ENCODE results near the gene EPHA7.
A peak's percentile ranks its signal among the peaks of the same experiment; 100 is the strongest.

The EPHA7 gene

DNA sequence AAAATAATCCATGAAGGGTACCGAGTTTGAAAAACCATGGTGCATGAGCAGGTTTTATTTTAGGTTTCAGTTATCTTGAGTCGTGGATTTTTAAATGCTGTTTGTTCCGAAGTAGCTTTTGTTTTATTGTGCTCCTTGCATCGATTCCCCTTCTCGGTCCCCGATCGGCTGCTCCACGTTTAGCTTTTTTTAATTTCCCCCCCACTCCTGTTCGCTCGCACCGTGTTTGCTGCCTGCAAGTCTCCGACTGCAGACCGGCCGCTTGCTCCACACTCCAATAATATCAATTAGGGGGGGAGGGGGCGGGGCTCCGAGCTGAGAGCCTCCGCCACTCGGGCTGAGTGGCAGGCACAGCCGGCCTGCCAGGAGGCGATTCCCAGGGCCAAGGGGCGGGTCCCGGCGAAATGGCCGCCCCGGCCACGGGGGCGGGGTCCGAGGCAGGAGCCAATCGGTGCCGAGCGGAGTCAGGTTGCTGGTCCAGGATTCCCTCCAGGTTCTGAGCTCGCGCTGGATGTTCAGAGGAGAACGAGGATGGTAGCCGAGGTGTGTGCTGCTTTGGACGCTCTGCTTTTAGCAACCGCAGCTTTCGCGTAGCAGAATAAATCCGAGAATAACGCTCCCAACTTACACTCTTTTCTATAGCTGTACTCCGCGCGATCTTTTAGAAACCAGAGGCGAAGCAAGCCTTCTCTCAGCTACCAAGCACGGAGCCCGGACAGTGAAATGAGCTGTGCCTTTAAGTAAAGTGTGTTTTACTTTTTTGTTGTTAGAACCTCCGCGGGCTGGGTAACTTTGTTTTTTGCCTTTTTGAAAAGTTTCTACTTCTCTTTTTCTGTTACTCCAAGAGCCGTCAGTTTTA lies at the start of gene EPHA7:
Gene EPHA7 (minus strand): TSS at position 256 of the 859 bp plus-strand sequence. CDS start 218 bp downstream, at position 38.
- peak; percentile 100 for DNase-seq

DNA sequence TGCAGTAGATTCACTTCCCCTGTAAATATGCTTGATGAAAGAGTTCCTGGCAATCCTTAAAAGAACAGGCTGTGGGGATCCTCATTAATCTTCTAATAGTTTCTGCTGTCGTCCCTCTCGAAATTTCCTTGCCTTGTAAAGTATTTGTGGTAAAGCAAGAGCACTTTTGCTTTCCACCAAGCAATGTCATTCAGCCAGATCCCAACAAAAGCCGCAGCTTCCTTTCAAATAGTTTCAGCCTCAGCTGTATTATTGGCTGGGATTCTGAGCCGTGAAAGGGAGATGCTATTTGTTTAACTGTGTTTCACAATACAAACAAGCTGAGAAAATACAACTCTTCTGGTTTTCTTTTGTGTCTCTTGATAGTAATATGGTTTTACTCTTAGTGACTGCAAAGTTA lies 48.9 kb upstream of the EPHA7 start:
- DNase-seq: no peak

DNA sequence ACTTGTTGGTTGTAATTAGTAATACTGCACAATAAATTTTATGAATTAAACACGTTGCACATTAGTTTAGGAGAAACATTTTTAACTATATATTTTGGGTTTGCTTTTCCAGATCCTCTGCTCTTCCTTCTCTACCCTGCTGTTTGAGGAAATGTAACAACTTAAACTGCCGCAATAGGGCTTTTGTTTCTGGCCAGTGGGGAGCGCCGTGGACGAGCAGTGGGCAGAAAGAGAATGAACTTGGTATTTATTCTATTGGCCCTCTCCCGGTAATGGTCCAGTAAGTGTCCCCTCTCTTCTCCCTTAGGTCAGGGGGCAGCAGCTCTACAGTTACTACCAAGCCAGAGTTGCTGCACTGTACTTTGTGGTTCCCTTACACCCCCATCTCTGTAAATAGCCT lies 35.2 kb upstream of the EPHA7 start:
- no peak for DNase-seq

DNA sequence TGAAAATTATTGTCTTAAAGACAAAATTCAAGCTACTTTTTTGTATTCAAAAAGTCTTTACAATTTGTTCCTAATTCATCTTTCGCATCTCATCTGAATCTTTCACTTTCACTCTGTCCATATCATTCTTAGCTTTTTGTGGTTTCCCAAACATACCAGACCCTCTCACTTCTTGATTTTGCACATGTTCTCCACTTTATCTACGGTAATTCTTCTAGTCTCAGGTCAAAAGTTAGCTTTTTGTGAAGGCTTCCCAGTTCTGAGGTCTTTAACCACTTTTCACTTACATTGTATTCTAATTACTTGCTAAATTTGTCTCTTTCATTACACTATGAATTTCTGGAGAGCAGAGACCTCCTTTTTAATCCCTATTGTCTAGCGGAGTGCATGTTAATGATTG lies 34.6 kb upstream of the EPHA7 start:
- no peak for DNase-seq

DNA sequence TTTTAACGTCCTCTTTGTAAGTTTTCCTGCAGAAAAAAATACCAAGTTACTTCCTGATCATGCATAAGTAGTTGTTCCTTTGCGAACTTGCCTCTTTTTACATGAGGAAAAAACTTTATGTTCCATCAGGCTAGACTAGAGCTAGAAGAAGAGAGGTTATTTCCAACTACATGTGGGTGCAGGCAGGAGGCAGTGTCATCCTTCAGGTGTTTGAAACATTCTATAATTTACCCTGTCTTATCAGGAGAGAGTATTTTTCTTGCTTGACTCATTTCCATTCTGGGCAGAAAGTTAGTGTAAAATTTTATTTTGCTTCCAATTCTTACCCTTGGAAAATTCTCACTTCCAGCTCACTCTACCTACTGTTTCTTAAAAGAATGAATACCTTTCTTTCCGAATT lies 28.5 kb upstream of the EPHA7 start:
- no peak for DNase-seq

DNA sequence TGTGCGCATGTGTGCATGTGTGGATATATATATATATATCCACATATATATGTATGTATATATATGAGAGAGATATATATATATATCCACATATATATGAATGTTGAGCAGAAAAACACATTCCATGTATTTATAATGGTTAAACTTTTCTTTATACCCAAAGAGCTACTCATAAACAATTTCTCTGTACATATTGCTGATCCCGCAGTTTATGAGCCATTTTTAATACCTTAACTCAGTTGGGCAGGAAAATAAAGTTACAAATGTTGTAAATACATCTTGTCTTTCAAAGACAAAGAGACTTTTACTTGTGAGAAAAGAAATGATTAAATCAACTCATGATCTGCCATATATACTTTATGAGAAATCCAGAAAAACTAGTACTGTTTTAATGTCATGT lies 18.1 kb upstream of the EPHA7 start:
- DNase-seq: no peak

DNA sequence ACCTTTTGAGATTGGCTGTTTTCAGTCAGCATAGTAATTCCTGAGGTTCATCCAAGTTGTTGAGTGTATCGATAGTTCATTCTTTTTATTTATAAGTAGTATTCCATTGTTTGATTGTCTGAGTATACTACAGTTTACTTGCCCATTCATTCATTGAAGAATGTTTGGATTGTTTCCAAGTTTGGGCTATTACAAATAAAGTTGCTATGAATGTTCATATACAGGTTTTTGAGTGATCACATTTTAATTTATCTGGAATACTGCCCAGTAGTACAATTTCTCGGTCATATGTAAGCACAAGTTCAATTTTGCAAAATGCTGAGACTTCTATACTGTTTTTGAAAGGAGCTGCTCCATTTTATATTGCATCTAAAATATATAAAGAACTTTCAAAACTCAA lies 14.2 kb upstream of the EPHA7 start:
- no peak for DNase-seq

DNA sequence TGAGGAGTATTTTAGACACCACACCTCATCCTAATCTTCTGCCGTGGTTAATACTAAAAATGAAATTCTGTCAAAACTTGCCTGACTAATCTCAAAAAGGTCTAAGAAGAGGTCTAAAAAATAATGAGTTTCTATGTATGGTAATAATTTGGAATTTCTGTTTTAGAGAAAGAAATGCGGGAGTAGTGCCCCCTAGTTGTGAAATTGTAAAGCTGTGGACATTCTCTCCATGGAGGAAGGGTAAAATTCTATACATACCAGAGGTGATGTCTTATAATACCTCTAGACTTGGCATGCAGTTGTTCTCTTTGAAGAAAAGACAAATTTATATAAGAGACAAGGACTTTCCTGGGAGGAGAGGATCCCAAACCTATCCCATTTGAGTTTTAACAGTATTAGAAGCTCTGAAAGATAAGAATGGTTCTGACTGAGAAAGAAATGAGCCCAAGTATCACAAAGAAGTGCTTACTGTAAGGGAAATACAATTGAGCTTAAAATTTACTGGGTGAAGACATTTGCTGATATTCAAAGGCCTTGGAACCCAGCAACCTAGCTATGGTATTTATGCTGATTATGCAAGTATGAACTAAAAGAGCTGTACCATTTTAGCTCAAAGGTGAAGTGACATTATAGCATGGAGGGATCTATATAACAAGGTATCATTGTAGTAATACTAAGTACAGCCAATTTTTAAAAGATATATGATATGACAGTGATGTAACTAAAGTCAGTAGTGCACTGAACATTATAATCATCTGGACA lies 5.1 kb upstream of the EPHA7 start:
- DNase-seq: no peak

DNA sequence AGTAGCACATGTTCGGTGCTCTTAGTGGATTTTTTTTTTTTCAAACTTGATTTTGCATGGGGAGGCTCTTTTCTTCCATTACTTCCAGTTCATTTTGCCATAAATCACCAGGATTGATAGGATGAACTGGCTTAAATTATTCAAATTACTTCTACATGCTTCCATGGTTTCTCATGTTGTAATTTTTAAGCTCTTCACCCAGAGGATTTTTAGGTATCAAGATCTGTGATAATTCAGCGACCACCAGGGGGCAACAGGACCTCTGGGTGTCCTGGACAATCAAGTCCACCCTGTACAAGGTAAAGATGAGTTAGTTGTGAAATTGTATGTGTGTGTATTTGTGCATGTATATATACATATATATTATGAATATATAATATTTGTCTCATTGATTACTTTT lies 4.2 kb upstream of the EPHA7 start:
- DNase-seq: peak; percentile 53

DNA sequence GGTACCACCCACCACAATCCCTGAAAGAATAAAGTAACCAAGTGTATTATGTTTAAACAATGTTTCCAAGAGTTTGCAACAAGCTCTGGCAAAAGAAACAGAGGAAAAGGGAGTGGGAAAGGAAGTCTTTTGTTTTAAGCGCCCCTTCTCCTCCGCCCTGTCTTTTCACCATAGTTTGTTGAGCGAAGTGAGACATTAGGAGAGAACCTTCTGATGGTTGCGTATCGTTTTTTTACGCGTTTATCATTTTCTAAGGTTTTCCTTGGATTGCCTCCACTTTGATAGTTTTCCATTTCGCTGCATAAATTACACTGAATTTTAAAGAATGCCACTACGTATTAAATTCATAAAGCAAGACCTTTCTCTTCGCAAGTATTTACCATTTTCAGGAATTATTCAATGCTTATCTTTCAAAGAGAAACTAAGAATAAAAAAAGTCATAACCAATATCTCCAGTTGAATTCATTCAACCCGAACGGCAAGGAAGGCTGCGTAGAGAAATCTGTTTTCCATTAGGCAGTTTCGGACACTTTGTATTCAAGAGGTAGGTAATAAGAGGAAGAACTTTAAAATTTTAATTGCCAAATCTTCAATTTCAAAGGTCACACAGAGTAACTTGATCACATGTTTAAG lies 920 bp upstream of the EPHA7 start:
- no peak for DNase-seq

DNA sequence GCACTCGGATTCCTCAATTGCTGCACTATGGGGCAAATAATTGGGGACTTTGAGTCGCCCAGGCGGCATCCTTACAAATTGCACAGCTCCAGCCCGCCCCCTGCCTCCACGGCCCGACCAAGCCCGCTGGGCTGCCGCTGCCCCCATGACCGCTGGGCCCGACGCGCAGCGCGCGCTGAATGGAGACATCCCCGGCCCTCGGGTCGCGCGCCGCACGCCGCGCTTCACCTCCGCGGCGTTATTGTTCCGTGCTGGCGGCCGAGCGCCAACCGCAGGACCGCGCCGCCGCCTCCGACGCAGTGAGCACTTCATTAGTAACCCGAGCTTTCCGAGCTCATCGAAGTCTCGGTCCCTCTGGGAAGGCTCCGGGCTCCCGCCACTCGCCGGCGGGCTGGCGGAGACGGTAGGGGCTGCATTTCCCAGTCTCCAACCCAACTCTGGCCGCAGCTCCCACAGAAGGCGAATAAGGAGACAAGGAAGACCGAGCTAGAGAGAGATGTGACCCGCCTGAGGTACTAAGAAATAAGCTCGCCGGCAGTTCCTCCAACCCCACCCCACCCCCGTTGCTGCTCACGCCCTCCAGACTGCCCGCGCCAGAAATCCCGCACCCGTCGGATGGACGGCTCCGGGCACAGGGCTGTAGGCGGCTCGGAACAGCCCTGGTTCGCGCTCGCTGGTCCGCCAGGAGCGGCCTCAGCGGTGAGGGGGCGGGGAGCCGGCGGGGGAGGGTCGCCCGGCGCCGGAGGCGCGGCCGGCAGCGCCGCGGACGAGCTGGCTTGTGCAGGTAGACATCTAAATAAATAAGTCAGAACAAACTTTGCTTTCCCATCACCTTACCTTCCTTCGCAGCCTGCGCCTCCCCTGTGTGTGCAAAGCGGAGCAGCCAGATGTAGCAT lies 703 bp downstream of the EPHA7 start:
- DNase-seq: peak; percentile 78

DNA sequence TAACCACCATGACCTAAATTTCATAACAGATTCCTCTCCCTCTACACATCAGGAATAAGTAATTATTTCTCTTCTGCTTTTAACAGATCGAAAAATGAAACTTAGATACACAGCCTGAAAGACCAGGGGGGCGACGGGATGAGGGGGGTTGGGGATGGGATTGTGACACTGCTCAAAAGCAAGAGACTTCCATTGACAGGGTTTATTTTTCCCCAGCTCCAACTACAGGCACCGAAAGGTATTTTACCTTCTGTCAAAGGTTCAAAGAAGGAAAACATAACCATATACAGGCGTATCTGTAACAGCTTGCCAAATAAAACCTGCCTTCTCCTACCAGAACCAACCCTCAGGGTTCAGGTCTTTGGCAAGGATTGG lies 1.3 kb downstream of the EPHA7 start:
- DNase-seq: peak; percentile 51

DNA sequence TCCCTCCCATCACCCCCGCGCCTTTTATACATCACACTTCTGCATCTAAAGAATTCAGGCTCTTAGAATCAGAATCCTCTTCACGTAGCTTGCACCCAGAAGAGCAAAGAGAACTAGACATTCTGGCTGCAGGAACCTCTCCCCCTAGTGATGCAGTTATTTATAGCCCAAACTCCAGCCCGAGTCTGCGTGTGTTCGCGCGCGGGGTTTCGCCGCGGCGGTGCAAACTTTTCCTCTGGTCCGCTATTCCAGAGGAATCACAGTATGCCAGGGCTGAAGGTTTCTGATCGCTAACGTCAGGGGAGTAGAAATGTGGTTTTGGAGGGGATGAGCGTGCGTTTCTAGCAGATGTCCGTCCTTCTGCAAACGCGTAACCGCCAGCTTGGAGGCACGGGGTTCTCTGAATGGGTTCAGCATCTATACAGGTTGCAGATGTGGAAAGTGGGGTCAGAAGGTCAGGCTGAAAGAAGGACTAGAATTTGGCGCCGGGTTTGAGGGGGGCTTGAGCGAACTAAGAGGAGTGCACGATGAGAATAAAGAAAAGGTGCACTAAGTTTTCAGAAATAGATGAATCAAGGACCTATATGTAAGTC lies 1.8 kb downstream of the EPHA7 start:
- peak; percentile 66 for DNase-seq

DNA sequence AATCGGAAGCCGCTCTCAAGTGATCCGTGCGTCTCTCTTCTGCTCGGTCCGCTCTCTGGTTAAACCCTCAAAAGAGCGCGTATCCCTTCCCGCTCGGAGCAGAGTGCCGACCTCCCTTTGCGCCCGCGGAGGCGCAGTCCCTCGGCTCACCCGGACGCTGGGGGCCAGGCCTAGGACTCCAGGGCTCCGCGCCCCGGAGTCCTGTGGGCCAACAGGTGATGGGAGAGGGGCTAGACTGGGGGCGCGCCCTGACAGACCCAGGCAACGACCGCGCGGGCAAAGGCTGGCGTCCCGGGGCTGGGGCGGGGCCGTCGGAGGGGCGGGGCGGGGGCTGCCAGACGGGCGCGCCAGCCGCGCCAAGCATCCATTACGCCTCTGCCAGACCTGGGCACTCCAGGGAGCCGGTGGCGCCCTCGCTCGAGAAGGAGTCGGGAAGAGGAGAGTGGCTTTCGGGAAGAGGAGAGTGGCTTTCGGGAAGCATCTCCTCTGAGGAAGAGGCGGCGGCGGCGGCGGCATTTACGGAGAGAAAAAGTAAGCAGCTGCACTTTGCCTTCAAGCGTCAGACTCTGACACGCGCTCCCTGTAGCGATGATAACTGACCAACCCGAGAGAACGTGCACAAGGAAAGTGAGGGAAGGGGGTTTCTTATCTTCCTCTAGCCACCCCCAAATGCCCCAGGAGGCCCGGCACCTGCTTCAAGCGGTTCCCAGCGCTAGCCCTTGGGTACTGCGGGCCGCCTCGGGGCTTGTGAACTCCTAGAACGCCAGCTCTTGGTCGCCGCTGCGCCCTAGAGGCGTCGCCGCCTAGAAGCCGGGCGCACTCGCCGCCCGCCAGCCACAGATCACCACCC lies 2.6 kb downstream of the EPHA7 start:
- DNase-seq: peak; percentile 79

DNA sequence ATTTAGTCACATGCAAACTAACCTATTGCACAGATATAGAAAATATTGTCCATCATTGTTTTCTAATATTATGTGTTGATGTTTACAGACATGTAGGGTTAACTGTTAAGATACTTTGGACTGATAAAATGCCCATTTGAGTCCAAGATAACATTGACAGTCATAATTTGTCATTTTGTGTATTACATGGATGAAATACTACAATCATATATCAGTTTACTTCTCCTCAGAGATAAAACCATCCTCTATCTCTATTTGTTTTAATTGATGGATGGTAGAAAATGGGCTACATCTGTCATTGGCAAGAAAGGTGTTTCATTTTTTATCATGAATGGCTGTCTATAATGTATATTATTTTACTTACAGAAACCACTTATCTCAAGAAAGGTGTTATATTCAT lies 6.2 kb downstream of the EPHA7 start:
- DNase-seq: no peak

DNA sequence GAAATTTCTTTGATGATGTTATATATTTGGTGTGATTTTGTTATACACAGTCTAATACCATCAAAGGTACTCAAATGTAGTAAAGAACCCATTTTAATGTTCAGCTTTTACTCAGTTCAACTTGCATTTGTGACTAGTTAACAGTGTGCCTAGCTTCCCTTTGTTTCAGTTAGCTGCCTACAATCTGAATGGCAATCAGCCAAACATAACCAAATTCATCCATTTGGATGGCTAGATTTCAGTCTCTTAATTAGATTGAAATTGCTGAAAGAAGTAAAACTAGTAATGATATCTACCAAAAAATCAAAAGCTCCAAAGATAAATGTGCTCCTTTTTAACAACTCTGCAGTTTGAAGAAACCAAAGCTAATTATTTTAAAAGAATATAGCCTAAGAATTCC lies 6.9 kb downstream of the EPHA7 start:
- no peak for DNase-seq

DNA sequence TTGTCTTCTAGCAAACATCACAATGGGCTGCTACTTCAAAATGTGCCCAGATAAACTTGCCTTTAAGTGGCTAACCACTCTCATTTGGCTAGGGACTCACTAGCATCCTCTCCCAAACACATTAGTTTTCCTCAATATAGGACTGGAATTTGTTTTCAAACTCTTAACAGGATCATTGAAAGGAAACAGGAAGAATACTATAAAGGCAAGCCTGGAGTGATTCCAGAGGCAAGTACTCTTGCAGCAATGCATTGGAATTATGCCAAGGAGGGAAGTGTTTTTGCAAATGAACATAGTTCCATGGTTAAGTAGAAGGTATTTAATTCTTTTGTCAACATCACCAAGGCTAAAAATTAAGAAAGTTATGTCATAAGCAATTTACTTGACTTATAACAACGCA lies 12.2 kb downstream of the EPHA7 start:
- no peak for DNase-seq

DNA sequence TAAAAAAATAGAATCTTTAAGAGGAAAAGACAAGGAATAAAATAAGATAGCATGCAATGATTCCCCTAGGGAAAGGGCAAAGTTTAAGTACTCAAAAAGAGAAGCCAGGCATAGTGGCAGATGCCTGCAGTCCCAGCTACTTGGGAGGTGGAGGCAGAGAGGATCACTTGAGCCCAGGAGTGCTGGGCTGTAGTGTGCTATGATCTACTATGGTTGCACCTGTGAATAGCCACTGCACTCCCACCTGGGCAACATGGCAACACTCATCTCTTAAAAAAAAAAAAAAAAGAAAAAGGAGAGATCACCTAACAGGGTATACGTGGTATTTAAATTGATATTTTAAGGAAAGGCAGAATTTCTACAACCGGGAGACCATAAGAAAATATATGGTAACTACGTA lies 16.0 kb downstream of the EPHA7 start:
- no peak for DNase-seq

DNA sequence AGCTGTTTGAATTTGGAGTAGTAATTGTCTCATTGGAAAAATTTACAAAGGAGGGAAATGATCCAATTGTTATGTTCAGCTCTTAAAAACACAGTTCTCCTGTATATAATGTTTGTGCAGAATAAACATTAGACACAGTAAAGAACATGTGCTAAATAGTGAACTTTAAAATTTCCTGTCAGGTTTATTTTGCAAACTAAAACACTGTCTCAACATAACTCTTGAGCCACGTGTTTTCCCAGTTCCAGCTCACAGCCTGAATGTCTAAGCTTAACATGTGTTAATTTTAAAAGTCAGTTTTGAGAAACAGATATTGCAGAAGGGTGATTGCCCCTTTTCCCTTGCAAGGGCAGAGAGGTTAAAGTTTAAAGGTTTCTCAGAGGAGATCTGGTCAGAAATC lies 20.6 kb downstream of the EPHA7 start:
- DNase-seq: no peak

DNA sequence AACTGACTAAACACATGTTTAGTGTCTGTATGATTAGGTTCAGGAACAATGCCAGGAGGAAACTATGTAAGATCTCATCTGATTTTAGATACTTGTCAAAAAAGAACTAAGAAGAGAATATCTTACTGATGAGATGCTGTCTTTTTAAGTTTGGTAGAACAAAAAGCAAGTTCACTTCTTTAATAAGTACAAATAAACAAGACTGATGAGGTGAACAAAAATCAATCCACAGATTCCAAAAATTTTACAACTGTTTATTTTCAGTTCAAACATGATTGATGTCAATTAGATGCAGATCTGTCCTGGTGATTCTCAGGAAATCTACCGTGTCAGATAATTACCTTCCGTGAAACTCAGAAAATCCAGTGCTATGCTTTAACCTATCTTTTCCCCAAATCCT lies 24.9 kb downstream of the EPHA7 start:
- no peak for DNase-seq

DNA sequence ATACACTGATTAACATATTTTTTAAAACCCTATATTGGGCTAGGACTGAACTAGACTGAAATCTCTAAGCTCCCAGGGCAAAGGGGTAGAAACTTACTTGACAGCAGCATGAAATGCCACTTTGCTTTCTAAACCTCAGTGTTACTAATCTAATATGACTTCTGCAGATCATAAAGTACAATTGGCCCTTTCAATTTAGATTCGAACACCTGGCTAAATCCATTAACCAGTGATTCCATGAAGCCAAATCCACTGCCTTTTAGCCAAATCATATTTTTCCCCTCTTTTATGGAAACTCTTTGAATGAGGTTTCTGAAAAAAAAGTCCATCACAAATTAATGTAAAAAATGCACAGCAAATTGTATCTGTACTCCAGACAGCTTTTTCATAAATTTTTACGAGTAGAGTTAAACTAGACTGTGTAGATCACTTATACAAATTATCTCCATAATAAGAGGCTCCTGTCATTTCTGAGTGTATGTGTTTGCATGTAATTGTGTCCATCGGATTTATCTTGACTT lies 25.7 kb downstream of the EPHA7 start:
- DNase-seq: no peak

All from right forelimb (tissue), 1 donor.